ENCODE results near the gene PHF13. TPM values are rescaled to one million over a fixed set of nuclear protein-coding genes. Genes with fewer than 3 reads are reported as not detected.

The PHF13 gene
- polyA plus RNA-seq, 1 of the 3 experiments (the other 2 are of a cell fraction): 8.5 TPM

DNA sequence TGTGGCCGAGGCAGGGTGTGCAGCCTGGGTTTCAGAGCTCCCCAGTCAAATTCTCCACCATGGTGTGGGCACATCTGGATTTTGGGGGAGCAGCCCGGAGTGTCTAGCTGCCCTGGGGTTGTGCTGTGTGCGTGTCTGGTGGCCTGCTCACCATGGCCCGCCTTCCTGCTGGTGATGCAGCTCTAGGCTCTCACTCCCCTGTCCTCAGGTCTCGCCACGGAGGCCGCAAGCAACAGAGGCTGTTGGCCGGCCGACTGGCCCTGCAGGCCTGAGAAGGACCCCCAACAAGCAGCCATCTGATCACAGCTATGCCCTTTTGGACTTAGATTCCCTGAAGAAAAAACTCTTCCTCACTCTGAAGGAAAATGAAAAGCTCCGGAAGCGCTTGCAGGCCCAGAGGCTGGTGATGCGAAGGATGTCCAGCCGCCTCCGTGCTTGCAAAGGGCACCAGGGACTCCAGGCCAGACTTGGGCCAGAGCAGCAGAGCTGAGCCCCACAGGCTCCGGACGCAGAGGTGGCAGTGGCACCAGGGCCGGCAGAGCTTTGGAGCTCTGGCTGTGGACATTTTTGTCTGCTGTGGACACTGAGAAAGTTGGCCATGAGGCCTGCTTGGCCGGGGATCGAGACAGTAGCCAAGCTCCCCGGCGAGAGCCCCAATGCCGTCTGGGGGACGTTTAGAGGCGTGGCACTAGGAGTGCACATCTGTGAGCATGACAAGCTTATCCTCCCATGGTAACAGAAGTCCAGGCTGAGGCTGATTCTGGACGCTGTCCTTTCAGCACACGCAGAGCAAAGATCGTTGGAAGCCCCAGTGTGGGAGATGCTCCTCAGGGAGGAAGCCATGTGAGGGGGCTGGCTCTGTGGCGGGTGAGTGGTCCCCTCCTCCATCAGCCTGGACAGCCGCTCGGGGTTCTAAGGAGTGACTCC is 19.3 kb downstream of the PHF13 start (continued):
- TF ChIP-seq PBX3 (IDR thresholded peaks at IDR 0.05): no peak
- no peak for TF ChIP-seq FOXM1 (IDR thresholded peaks at IDR 0.05; ENCODE audit: low read depth)
- TF ChIP-seq, protein P1, sequence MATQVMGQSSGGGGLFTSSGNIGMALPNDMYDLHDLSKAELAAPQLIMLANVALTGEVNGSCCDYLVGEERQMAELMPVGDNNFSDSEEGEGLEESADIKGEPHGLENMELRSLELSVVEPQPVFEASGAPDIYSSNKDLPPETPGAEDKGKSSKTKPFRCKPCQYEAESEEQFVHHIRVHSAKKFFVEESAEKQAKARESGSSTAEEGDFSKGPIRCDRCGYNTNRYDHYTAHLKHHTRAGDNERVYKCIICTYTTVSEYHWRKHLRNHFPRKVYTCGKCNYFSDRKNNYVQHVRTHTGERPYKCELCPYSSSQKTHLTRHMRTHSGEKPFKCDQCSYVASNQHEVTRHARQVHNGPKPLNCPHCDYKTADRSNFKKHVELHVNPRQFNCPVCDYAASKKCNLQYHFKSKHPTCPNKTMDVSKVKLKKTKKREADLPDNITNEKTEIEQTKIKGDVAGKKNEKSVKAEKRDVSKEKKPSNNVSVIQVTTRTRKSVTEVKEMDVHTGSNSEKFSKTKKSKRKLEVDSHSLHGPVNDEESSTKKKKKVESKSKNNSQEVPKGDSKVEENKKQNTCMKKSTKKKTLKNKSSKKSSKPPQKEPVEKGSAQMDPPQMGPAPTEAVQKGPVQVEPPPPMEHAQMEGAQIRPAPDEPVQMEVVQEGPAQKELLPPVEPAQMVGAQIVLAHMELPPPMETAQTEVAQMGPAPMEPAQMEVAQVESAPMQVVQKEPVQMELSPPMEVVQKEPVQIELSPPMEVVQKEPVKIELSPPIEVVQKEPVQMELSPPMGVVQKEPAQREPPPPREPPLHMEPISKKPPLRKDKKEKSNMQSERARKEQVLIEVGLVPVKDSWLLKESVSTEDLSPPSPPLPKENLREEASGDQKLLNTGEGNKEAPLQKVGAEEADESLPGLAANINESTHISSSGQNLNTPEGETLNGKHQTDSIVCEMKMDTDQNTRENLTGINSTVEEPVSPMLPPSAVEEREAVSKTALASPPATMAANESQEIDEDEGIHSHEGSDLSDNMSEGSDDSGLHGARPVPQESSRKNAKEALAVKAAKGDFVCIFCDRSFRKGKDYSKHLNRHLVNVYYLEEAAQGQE (IDR thresholded peaks at IDR 0.05; ENCODE audit: low read depth, low read length): no peak
- no peak for TF ChIP-seq NRF1 (IDR thresholded peaks at IDR 0.05; ENCODE audit: low read depth, low read length)
- no peak for TF ChIP-seq MXI1 (IDR thresholded peaks at IDR 0.05; ENCODE audit: low read depth, low read length)
- no peak for TF ChIP-seq RAD21 (IDR thresholded peaks at IDR 0.05; ENCODE audit: low read length)
- TF ChIP-seq TCF12 (IDR thresholded peaks at IDR 0.05): no peak
- TF ChIP-seq YY1 (IDR thresholded peaks at IDR 0.05; ENCODE audit: low read depth): no peak
- no peak for TF ChIP-seq MAX (IDR thresholded peaks at IDR 0.05; ENCODE audit: low read depth)

DNA sequence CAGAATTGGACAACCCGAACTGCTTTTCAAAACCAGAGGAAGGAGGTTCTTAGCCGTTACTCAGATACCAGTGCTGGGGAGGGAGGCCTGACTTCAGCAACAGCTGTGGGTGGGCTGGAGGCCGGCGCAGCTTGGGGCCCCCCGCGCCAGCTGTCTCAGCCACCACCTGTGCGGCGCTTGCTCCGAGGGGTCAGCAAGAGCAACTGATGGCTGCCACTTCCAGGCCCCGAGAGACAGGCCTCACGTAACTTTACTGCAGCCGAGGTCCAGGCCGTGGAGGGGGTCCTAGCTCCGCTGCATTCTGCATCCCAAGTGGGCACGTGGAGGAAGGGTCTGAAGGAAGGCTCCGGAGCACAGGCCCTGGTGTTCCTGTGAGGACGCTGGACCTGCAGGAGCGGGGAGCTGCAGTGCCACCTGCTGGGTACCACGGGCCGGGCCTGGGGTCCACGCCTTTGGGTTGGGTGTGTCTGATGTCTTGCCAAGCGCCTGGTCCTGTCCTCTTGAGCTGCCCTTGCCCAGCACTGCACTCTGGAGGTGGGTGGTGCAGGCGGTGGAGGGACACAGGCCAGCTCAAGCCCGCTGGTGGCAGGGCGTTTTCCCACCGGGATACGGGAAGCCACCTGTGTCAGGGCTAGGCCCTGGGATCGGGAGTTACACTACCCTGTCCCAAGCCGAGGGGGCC is 21.0 kb downstream of the PHF13 start:
- H3K4me2 ChIP-seq: no peak overlapping the region
- peaks cover 5% of the 10 kb centered on the region for H3F3A ChIP-seq (replicated peaks; ENCODE audit: insufficient read depth)
- H3K9me3 ChIP-seq: no peaks in the 10 kb centered on the region
- peak; percentile 83 for DNase-seq
- H3K4me1 ChIP-seq (ENCODE audit: control insufficient read depth in 1 of 2, insufficient read depth in 2 of 2, low read depth in 1 of 2, low read length in 1 of 2): no peaks in the 10 kb centered on the region
- POLR2A ChIA-PET: no interaction called here
- no peaks in the 10 kb centered on the region for H3K79me2 ChIP-seq (ENCODE audit: insufficient read depth)
- TF ChIP-seq RFX5 (IDR thresholded peaks at IDR 0.05; ENCODE audit: low read length) (no peak), SMC3 (IDR thresholded peaks at IDR 0.05; ENCODE audit: low read depth, low read length) (0 out of 2 replicates have a peak, but pooled peaks have one; percentile 21), TCF12 (IDR thresholded peaks at IDR 0.05) (no peak), RAD21 (IDR thresholded peaks at IDR 0.05; ENCODE audit: low read length) (peak; percentile 51)
- TF ChIP-seq, protein P2, sequence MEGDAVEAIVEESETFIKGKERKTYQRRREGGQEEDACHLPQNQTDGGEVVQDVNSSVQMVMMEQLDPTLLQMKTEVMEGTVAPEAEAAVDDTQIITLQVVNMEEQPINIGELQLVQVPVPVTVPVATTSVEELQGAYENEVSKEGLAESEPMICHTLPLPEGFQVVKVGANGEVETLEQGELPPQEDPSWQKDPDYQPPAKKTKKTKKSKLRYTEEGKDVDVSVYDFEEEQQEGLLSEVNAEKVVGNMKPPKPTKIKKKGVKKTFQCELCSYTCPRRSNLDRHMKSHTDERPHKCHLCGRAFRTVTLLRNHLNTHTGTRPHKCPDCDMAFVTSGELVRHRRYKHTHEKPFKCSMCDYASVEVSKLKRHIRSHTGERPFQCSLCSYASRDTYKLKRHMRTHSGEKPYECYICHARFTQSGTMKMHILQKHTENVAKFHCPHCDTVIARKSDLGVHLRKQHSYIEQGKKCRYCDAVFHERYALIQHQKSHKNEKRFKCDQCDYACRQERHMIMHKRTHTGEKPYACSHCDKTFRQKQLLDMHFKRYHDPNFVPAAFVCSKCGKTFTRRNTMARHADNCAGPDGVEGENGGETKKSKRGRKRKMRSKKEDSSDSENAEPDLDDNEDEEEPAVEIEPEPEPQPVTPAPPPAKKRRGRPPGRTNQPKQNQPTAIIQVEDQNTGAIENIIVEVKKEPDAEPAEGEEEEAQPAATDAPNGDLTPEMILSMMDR (IDR thresholded peaks at IDR 0.05): peak; percentile 43
- H3K9ac ChIP-seq: no peak overlapping the region
- H3K9me2 ChIP-seq: no peaks in the 10 kb centered on the region
- H3K27ac ChIP-seq (ENCODE audit: low read depth in 2 of 2, low read length in 1 of 2): no peak overlapping the region
- peaks cover 2 to 72% of the 10 kb centered on the region in 2 experiments for H3K36me3 ChIP-seq (replicated peaks in 1 of 2; ENCODE audit: control insufficient read depth in 1 of 2, insufficient read depth in 2 of 2, low read length in 1 of 2)
- no peaks in the 10 kb centered on the region for H4K20me1 ChIP-seq (ENCODE audit: insufficient read depth)
- WGBS (ENCODE audit: low lambda C conversion rate): 89% methylated on average over 9 of the region's 29 CpGs
- no peak overlapping the region for H3K4me3 ChIP-seq (ENCODE audit: low read depth in 2 of 2, low read length in 1 of 2)
- CTCF ChIA-PET: interaction anchor here (0.7 to 3.8 kb wide), 13 partner anchors 8 to 197 kb away, joined by 3 to 20 read pairs (median 3); partner anchors contain the start of genes NOL9, TAS1R1 and THAP3
- no peaks in the 10 kb centered on the region for H3K27me3 ChIP-seq (ENCODE audit: insufficient read depth)
- no peak overlapping the region for H2AFZ ChIP-seq (ENCODE audit: low read depth)

All from SK-N-SH (cell line).